ENCODE results near the gene MASP2.

MASP2 gene

GRCh38 chr1:11046625-11047365 is at the start of gene MASP2:
Gene MASP2, minus strand, starts transcription at chr1:11047239. Its CDS starts 32 bp downstream, at chr1:11047207.
- TF ChIP-seq TEAD4 (IDR thresholded peaks at IDR 0.05) (no peak), EGR1 (IDR thresholded peaks at IDR 0.05) (no peak), FOXM1 (IDR thresholded peaks at IDR 0.05; ENCODE audit: borderline replicate concordance, low read depth) (no peak), TAF1 (IDR thresholded peaks at IDR 0.05; ENCODE audit: low read depth) (no peak), EP300 (IDR thresholded peaks at IDR 0.05; ENCODE audit: borderline replicate concordance) (no peak), REST (IDR thresholded peaks at IDR 0.05; ENCODE audit: low read depth) (no peak), USF1 (IDR thresholded peaks at IDR 0.05) (no peak), MAX (IDR thresholded peaks at IDR 0.05) (no peak), CEBPB (IDR thresholded peaks at IDR 0.05) (no peak), NFIC (IDR thresholded peaks at IDR 0.05) (no peak), CREB1 (IDR thresholded peaks at IDR 0.05; ENCODE audit: low read depth) (no peak), RAD21 (IDR thresholded peaks at IDR 0.05; ENCODE audit: low read depth) (no peak), YY1 (IDR thresholded peaks at IDR 0.05; ENCODE audit: low read depth) (no peak), ZBTB7A (IDR thresholded peaks at IDR 0.05; ENCODE audit: low read depth) (no peak), TCF12 (IDR thresholded peaks at IDR 0.05; ENCODE audit: low read depth) (no peak)

DNA sequence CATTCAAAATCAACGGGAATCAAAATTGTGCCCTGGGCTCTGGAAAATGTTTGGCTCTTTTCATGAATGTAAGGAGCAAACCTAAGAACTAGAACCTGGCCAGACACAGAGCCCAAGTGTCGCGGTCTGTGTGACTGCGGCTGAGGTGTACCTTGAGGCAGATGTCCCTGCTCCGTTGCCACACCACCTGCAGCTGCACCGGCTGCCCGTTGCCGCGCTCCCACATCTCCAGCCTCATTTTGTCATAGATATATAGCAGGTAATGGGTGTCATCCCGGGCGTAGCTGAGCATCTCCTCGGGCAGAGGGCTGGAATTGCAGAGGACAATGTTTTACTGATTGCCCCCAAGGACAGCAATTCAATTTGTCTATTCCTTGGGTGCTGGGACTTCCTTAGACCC is 33.9 kb upstream of the MASP2 start:
- TF ChIP-seq TAF1 (IDR thresholded peaks at IDR 0.05; ENCODE audit: low read depth) (no peak), EGR1 (IDR thresholded peaks at IDR 0.05) (no peak), RAD21 (IDR thresholded peaks at IDR 0.05; ENCODE audit: low read depth) (no peak), CEBPB (IDR thresholded peaks at IDR 0.05) (no peak), NFIC (IDR thresholded peaks at IDR 0.05) (no peak), USF1 (IDR thresholded peaks at IDR 0.05) (no peak), YY1 (IDR thresholded peaks at IDR 0.05; ENCODE audit: low read depth) (no peak), FOXM1 (IDR thresholded peaks at IDR 0.05; ENCODE audit: borderline replicate concordance, low read depth) (no peak), TEAD4 (IDR thresholded peaks at IDR 0.05) (no peak), EP300 (IDR thresholded peaks at IDR 0.05; ENCODE audit: borderline replicate concordance) (no peak)

- no peak for TF ChIP-seq CREB1 (IDR thresholded peaks at IDR 0.05; ENCODE audit: low read depth)
- TF ChIP-seq REST (IDR thresholded peaks at IDR 0.05; ENCODE audit: low read depth) = no peak
- TF ChIP-seq ZBTB7A (IDR thresholded peaks at IDR 0.05; ENCODE audit: low read depth) = no peak
- no peak for TF ChIP-seq YY1 (IDR thresholded peaks at IDR 0.05; ENCODE audit: low read depth)
- TF ChIP-seq EGR1 (IDR thresholded peaks at IDR 0.05) = no peak
- no peak for TF ChIP-seq CEBPB (IDR thresholded peaks at IDR 0.05)
- no peak for TF ChIP-seq EP300 (IDR thresholded peaks at IDR 0.05; ENCODE audit: borderline replicate concordance)
- no peak for TF ChIP-seq FOXM1 (IDR thresholded peaks at IDR 0.05; ENCODE audit: borderline replicate concordance, low read depth)
- no peak for TF ChIP-seq TEAD4 (IDR thresholded peaks at IDR 0.05)
- no peak for TF ChIP-seq NFIC (IDR thresholded peaks at IDR 0.05)
These were observed 31.6 kb upstream of the MASP2 start for GRCh38 chr1:11078631-11079030.

- TF ChIP-seq CEBPB (IDR thresholded peaks at IDR 0.05) = no peak
- TF ChIP-seq RAD21 (IDR thresholded peaks at IDR 0.05; ENCODE audit: low read depth) = no peak
- TF ChIP-seq FOXM1 (IDR thresholded peaks at IDR 0.05; ENCODE audit: borderline replicate concordance, low read depth) = no peak
- TF ChIP-seq MAX (IDR thresholded peaks at IDR 0.05) = no peak
- TF ChIP-seq TCF12 (IDR thresholded peaks at IDR 0.05; ENCODE audit: low read depth) = no peak
- no peak for TF ChIP-seq CREB1 (IDR thresholded peaks at IDR 0.05; ENCODE audit: low read depth)
These were observed 25.3 kb upstream of the MASP2 start for GRCh38 chr1:11072216-11072917.

DNA sequence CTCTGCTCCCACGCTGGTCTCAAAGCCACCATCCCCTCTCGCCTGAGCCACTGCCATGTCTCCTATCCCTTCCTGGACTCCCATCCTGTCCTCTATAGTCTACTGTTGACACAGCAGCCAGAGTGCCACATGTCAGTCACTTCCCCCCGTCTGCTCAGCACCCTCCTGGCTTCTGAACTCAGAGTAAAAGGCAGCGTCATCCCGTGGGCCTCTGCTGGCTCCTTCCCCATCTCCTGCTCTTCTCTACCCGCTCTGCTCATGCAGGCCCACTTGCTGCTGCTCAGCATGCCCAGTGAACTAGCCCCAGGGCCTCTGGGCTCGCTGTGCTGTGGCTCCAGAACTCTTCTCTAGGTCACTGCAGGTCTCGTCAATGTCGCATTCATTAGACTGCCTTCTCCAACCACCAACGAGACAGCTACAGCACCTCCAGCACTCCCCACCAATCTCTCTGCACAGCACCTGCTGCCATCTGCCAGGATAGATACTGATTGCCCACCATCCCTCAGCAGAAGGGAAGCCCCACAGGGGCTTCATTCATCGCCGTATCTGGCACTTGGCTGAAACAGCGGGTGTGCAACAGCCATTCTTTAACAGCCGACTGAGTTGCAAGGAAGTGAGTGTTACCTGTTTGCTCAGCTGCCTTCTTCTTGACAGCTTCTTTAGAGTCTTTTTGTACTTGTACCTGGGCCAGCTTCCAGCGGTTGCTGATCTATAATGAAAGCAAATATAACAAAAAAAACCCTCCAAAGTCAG is 24.6 kb upstream of the MASP2 start:
- TF ChIP-seq ZBTB7A (IDR thresholded peaks at IDR 0.05; ENCODE audit: low read depth) = no peak
- no peak for TF ChIP-seq TEAD4 (IDR thresholded peaks at IDR 0.05)
- no peak for TF ChIP-seq MAX (IDR thresholded peaks at IDR 0.05)
- no peak for TF ChIP-seq YY1 (IDR thresholded peaks at IDR 0.05; ENCODE audit: low read depth)
- no peak for TF ChIP-seq EGR1 (IDR thresholded peaks at IDR 0.05)
- no peak for TF ChIP-seq CEBPB (IDR thresholded peaks at IDR 0.05)
- no peak for TF ChIP-seq NFIC (IDR thresholded peaks at IDR 0.05)
- TF ChIP-seq FOXM1 (IDR thresholded peaks at IDR 0.05; ENCODE audit: borderline replicate concordance, low read depth) = no peak
- no peak for TF ChIP-seq USF1 (IDR thresholded peaks at IDR 0.05)
- TF ChIP-seq TAF1 (IDR thresholded peaks at IDR 0.05; ENCODE audit: low read depth) = no peak
- no peak for TF ChIP-seq CREB1 (IDR thresholded peaks at IDR 0.05; ENCODE audit: low read depth)

Data from Ishikawa (cell line).